ENCODE data around the gene DDX31. TPM values are rescaled to one million over a fixed set of nuclear protein-coding genes. Genes with fewer than 3 reads are reported as not detected.

The DDX31 gene
- total RNA-seq, 1 experiment from 2014 or later = 25.8 TPM

GRCh38 chr9:132594412-132594811 lies 75.4 kb downstream of the DDX31 start:
- no peaks in the 10 kb centered on the region for H3K9me2 ChIP-seq (ENCODE audit: insufficient read depth)
- RAD21 ChIA-PET (ENCODE audit: low non-redundant PET in 1 of 2, low total read pairs in 2 of 2, uncharacterized antibody in 2 of 2, unreplicated experiment in 2 of 2) = no interaction called here
- H3K27ac ChIP-seq (ENCODE audit: low read depth, low read length) = no peak overlapping the region
- DNase-seq (ENCODE audit: low read depth, low spot score) = no peak
- ATAC-seq = no peak
- no peak overlapping the region for H3K4me3 ChIP-seq (replicated peaks in 1 of 2; ENCODE audit: low read depth in 1 of 2, low read length in 2 of 2)
- CTCF ChIA-PET = no interaction called here
- H2AFZ ChIP-seq (ENCODE audit: low read depth, low read length, poor library complexity, severe bottlenecking) = no peak overlapping the region
- H3K79me2 ChIP-seq (ENCODE audit: insufficient read depth, low read length) = no peaks in the 10 kb centered on the region
- POLR2A ChIA-PET = no interaction called here
- peaks cover 3 to 13% of the 10 kb centered on the region in 2 experiments; a peak in 1 of 4 replicates for H3K36me3 ChIP-seq (ENCODE audit: control insufficient read depth in 1 of 2, insufficient read depth in 2 of 2, low read length in 2 of 2)
- no peaks in the 10 kb centered on the region for H3K9me3 ChIP-seq (ENCODE audit: control insufficient read depth in 1 of 2, insufficient read depth in 1 of 2, low read depth in 1 of 2, low read length in 2 of 2)
- no peaks in the 10 kb centered on the region for H3K4me1 ChIP-seq (ENCODE audit: control insufficient read depth in 1 of 2, insufficient read depth in 2 of 2, low read length in 2 of 2)
- no peaks in the 10 kb centered on the region for H3K27me3 ChIP-seq (ENCODE audit: insufficient read depth, low read length)
- no peaks in the 10 kb centered on the region for H4K20me1 ChIP-seq (ENCODE audit: insufficient read depth)
- TF ChIP-seq ZFX (IDR thresholded peaks at IDR 0.05) = no peak
- TF ChIP-seq CBX3 (IDR thresholded peaks at IDR 0.05; ENCODE audit: low read depth) = no peak
- TF ChIP-seq SP1 (IDR thresholded peaks at IDR 0.05; ENCODE audit: low read depth) = no peak
- no peak for TF ChIP-seq CEBPB (IDR thresholded peaks at IDR 0.05; ENCODE audit: low read depth)
- TF ChIP-seq POLR2A (IDR thresholded peaks at IDR 0.05; ENCODE audit: borderline replicate concordance, extremely low read depth, insufficient read depth, insufficient read length) = no peak
- TF ChIP-seq YY1 (IDR thresholded peaks at IDR 0.05; ENCODE audit: extremely low read depth, insufficient replicate concordance, low read depth, low read length) = no peak
- no peak for TF ChIP-seq SRF (IDR thresholded peaks at IDR 0.05; ENCODE audit: low read depth)
- no peak for TF ChIP-seq TCF7L2 (IDR thresholded peaks at IDR 0.05; ENCODE audit: borderline replicate concordance, extremely low read depth, insufficient read depth, insufficient read length)
- no peak for TF ChIP-seq ZBTB33 (IDR thresholded peaks at IDR 0.05; ENCODE audit: extremely low read depth, insufficient replicate concordance, low read length)
- TF ChIP-seq JUND (IDR thresholded peaks at IDR 0.05) = no peak
- TF ChIP-seq ZNF274 (IDR thresholded peaks at IDR 0.05; ENCODE audit: low read depth, low read length) = no peak
- TF ChIP-seq REST (IDR thresholded peaks at IDR 0.05; ENCODE audit: low read depth) = no peak
- TF ChIP-seq MAX (IDR thresholded peaks at IDR 0.05) = no peak
- no peak for TF ChIP-seq EZH2phosphoT487 (IDR thresholded peaks at IDR 0.05; ENCODE audit: borderline replicate concordance)
- TF ChIP-seq EZH2 (IDR thresholded peaks at IDR 0.05) = no peak
- TF ChIP-seq CTCF (IDR thresholded peaks at IDR 0.05 in 2 of 3, conservative IDR thresholded peaks at IDR 0.05 in 1 of 3; ENCODE audit: borderline replicate concordance in 1 of 3, insufficient read depth in 1 of 3, low read depth in 2 of 3, low read length in 2 of 3) = no peak
- no peak for TF ChIP-seq ELF1 (IDR thresholded peaks at IDR 0.05; ENCODE audit: borderline replicate concordance, low read depth)
- no peak for TF ChIP-seq FOSL1 (IDR thresholded peaks at IDR 0.05; ENCODE audit: low read depth)
- no TSS peak for BruUV-seq (replicated peaks)
- intact Hi-C loops (cut with micrococcal nuclease) = no loop called here
- no peak overlapping the region for H3K4me2 ChIP-seq (ENCODE audit: low read length)
- H3K9ac ChIP-seq (ENCODE audit: low read length) = no peak overlapping the region
